ENCODE results near the gene ATF5. TPM values are rescaled to one million over a fixed set of nuclear protein-coding genes. Genes with fewer than 3 reads are reported as not detected.
"Not testable (repeated sequence)": the region's sequence is repeated elsewhere in the genome, so short reads cannot be mapped to it uniquely, and the experiment has no call there.

Gene ATF5
- polyA plus RNA-seq, 3 donors, result 26.0 to 28.5 (median 28.2) TPM

GRCh38 chr19:49968279-49968922, 39.4 kb downstream of the ATF5 start:
- DNase-seq, result no peak

- not testable (repeated sequence) for DNase-seq
Observed at GRCh38 chr19:49969355-49969754, 40.4 kb downstream of the ATF5 start.

GRCh38 chr19:49971991-49972411, 43.0 kb downstream of the ATF5 start:
- DNase-seq, result no peak

- DNase-seq, result no peak
Observed at GRCh38 chr19:49972841-49973240, 43.8 kb downstream of the ATF5 start.

- DNase-seq, result no peak
Observed at GRCh38 chr19:49973987-49974386, 45.0 kb downstream of the ATF5 start.

- no peak for DNase-seq
Observed at GRCh38 chr19:49975051-49975450, 46.0 kb downstream of the ATF5 start.

GRCh38 chr19:49976496-49976895, 47.5 kb downstream of the ATF5 start:
- DNase-seq, result no peak

GRCh38 chr19:49977076-49977475, 48.1 kb downstream of the ATF5 start:
- DNase-seq, result no peak

- DNase-seq, result no peak
Observed at GRCh38 chr19:49977881-49978280, 48.9 kb downstream of the ATF5 start.

GRCh38 chr19:49978324-49978723, 49.3 kb downstream of the ATF5 start:
- no peak for DNase-seq

- no peak for DNase-seq
Observed at GRCh38 chr19:49981603-49982593, 52.9 kb downstream of the ATF5 start.

Other genes with a start within 250 kb of the ATF5 start
- gene ADM5, start 239.6 kb upstream of the ATF5 start, polyA plus RNA-seq (ENCODE audit: insufficient read length in 3 of 3), result 1 to 10 TPM; 1.3 to 2.3 (median 2.1) TPM
- gene CPT1C, start 238.1 kb upstream of the ATF5 start, polyA plus RNA-seq (ENCODE audit: insufficient read length in 3 of 3), result 10 to 100 TPM; 11.2 to 13.6 (median 11.6) TPM
- gene TSKS, start 165.9 kb upstream of the ATF5 start, polyA plus RNA-seq (ENCODE audit: insufficient read length in 3 of 3), result under 1 TPM in 2 of 3 donors, not detected in 1; 0.06 to 0.16 TPM
- 10 to 100 TPM; 58.7 to 71.5 (median 68.4) TPM for gene AP2A1, start 162.2 kb upstream of the ATF5 start, polyA plus RNA-seq (ENCODE audit: insufficient read length in 3 of 3)
- 10 to 100 TPM; 35.3 to 45.3 (median 42.9) TPM for gene FUZ, start 115.9 kb upstream of the ATF5 start, polyA plus RNA-seq (ENCODE audit: insufficient read length in 3 of 3)
- 10 to 100 TPM; 70.0 to 77.3 (median 75.0) TPM for gene MED25, start 110.9 kb upstream of the ATF5 start, polyA plus RNA-seq (ENCODE audit: insufficient read length in 3 of 3)
- gene PTOV1, start 78.0 kb upstream of the ATF5 start, polyA plus RNA-seq (ENCODE audit: insufficient read length in 3 of 3), result 100 to 1,000 TPM; 351 to 386 (median 360) TPM
- 10 to 100 TPM; 57.0 to 83.3 (median 81.4) TPM for gene PNKP, start 61.6 kb upstream of the ATF5 start, polyA plus RNA-seq (ENCODE audit: insufficient read length in 3 of 3)
- 10 to 100 TPM; 36.1 to 46.8 (median 42.8) TPM for gene AKT1S1, start 51.9 kb upstream of the ATF5 start, polyA plus RNA-seq (ENCODE audit: insufficient read length in 3 of 3)
- 10 to 100 TPM; 48.3 to 64.2 (median 61.1) TPM for gene TBC1D17, start 51.5 kb upstream of the ATF5 start, polyA plus RNA-seq (ENCODE audit: insufficient read length in 3 of 3)
- 1 to 10 TPM; 2.7 to 3.6 (median 3.1) TPM for gene IL4I1, start 32.3 kb upstream of the ATF5 start, polyA plus RNA-seq (ENCODE audit: insufficient read length in 3 of 3)
- 10 to 100 TPM; 65.8 to 80.2 (median 70.8) TPM for gene NUP62, start 299 bp downstream of the ATF5 start, polyA plus RNA-seq (ENCODE audit: insufficient read length in 3 of 3)
- 1 to 10 TPM; 3.2 to 5.5 (median 4.5) TPM for gene SIGLEC11, start 32.0 kb downstream of the ATF5 start, polyA plus RNA-seq (ENCODE audit: insufficient read length in 3 of 3)
- gene VRK3, start 96.2 kb downstream of the ATF5 start, polyA plus RNA-seq (ENCODE audit: insufficient read length in 3 of 3), result 10 to 100 TPM; 49.7 to 55.3 (median 53.1) TPM
- 10 to 100 TPM; 15.4 to 19.1 (median 18.7) TPM for gene ZNF473, start 96.8 kb downstream of the ATF5 start, polyA plus RNA-seq (ENCODE audit: insufficient read length in 3 of 3)
- gene IZUMO2, start 234.1 kb downstream of the ATF5 start, polyA plus RNA-seq (ENCODE audit: insufficient read length in 3 of 3), result under 1 TPM in 2 of 3 donors, not detected in 1; 0.13 to 0.26 TPM

Measured in renal pelvis (tissue), 4 donors.